HEK293T (cell line): ENCODE measurements around the gene PEX6.

Source experiments
- CTCF ChIA-PET: fragments of 350-600 bp; formaldehyde crosslinking; extraction: SDS; loops from one replicate; lab custom pipeline; 2021; ENCODE audit warnings: antibody characterized with exemption, inconsistent platforms; lab: Yijun Ruan, JAX
- POLR2A ChIA-PET: fragments of 350-600 bp; formaldehyde crosslinking; extraction: SDS; loops from one replicate; lab custom pipeline; 2020; ENCODE audit warnings: antibody characterized with exemption, inconsistent platforms; lab: Yijun Ruan, JAX
- DNase-seq: peaks from one replicate; pipeline ENCODE4 v3.0.0; 2012; ENCODE audit warnings: mixed read lengths; ENCODE audit errors: extremely low spot score
- ARNT ChIP-seq: fragments of 450-650 bp; IDR thresholded peaks from 2 replicates; pipeline ENCODE4 v1.6.1; 2017; ENCODE audit warnings: mild to moderate bottlenecking
- BHLHE40 ChIP-seq: fragments of 450-650 bp; IDR thresholded peaks from 2 replicates; pipeline ENCODE4 v1.6.1; 2016; ENCODE audit warnings: mild to moderate bottlenecking, moderate library complexity, borderline replicate concordance
- CTBP1 ChIP-seq: fragments of 450-650 bp; IDR thresholded peaks from 2 replicates; pipeline ENCODE4 v1.6.1; 2016; ENCODE audit warnings: borderline replicate concordance
- ELF4 ChIP-seq: fragments of 450-650 bp; IDR thresholded peaks from 2 replicates; pipeline ENCODE4 v1.6.1; 2017; ENCODE audit warnings: antibody characterized with exemption
- FOXA1 ChIP-seq: fragments of 450-650 bp; IDR thresholded peaks from 2 replicates; pipeline ENCODE4 v1.6.1; 2016; ENCODE audit warnings: mild to moderate bottlenecking
- FOXK2 ChIP-seq: fragments of 450-650 bp; IDR thresholded peaks from 2 replicates; pipeline ENCODE4 v1.6.1; 2016; ENCODE audit warnings: mild to moderate bottlenecking
- FOXM1 ChIP-seq: fragments of 450-650 bp; IDR thresholded peaks from 2 replicates; pipeline ENCODE4 v1.6.1; 2017; ENCODE audit warnings: mild to moderate bottlenecking, borderline replicate concordance
- HDGF ChIP-seq: fragments of 450-650 bp; IDR thresholded peaks from 2 replicates; pipeline ENCODE4 v1.6.1; 2017; ENCODE audit warnings: antibody characterized with exemption, borderline replicate concordance
- L3MBTL2 ChIP-seq: fragments of 450-650 bp; conservative IDR thresholded peaks from 2 replicates; pipeline ENCODE4 v1.6.1; 2016; ENCODE audit warnings: mild to moderate bottlenecking
- LEF1 ChIP-seq: fragments of 450-650 bp; IDR thresholded peaks from 2 replicates; pipeline ENCODE4 v1.6.1; 2017; ENCODE audit warnings: mild to moderate bottlenecking, borderline replicate concordance
- NFRKB ChIP-seq: fragments of 450-650 bp; IDR thresholded peaks from 2 replicates; pipeline ENCODE4 v1.6.1; 2016; ENCODE audit warnings: mild to moderate bottlenecking, moderate library complexity
- PKNOX1 ChIP-seq: fragments of 450-650 bp; IDR thresholded peaks from 2 replicates; pipeline ENCODE4 v1.6.1; 2016
- SP1 ChIP-seq: fragments of 450-650 bp; IDR thresholded peaks from 2 replicates; pipeline ENCODE4 v1.6.1; 2017
- SUZ12 ChIP-seq: fragments of 450-650 bp; IDR thresholded peaks from 2 replicates; pipeline ENCODE4 v1.6.1; 2016; ENCODE audit warnings: mild to moderate bottlenecking
- TARDBP ChIP-seq: fragments of 450-650 bp; IDR thresholded peaks from 2 replicates; pipeline ENCODE4 v1.6.1; 2016
- ZNF384 ChIP-seq: fragments of 450-650 bp; IDR thresholded peaks from 2 replicates; pipeline ENCODE4 v1.6.1; 2016

PEX6 gene

DNA sequence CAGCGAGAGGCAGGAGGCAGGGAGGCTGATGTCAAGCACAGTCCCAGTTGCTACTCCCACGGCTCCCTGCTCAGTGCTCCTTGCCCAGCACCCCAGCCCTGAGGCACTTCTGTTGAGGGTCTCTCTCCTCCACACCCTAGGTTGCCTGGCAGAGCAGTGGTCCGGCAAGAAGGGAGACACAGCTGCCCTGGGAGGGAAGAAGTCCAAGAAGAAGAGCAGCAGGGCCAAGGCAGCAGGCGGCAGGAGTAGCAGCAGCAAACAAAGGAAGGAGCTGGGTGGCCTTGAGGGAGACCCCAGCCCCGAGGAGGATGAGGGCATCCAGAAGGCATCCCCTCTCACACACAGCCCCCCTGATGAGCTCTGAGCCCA lies 40.6 kb downstream of the PEX6 start:
- CTCF ChIA-PET, result no interaction called here
- TF ChIP-seq ELF4 (no peak), SP1 (no peak), HDGF (no peak), L3MBTL2 (no peak), CTBP1 (no peak), FOXA1 (no peak), FOXK2 (no peak), FOXM1 (no peak), PKNOX1 (no peak), SUZ12 (no peak), NFRKB (no peak), LEF1 (no peak), TARDBP (no peak)
- no peak for DNase-seq
- POLR2A ChIA-PET, result interaction anchor here (0.8 to 3.1 kb wide), 2 partner anchors 9 to 40 kb away, joined by 3 to 31 read pairs; partner anchors contain the start of genes CNPY3 and PEX6

DNA sequence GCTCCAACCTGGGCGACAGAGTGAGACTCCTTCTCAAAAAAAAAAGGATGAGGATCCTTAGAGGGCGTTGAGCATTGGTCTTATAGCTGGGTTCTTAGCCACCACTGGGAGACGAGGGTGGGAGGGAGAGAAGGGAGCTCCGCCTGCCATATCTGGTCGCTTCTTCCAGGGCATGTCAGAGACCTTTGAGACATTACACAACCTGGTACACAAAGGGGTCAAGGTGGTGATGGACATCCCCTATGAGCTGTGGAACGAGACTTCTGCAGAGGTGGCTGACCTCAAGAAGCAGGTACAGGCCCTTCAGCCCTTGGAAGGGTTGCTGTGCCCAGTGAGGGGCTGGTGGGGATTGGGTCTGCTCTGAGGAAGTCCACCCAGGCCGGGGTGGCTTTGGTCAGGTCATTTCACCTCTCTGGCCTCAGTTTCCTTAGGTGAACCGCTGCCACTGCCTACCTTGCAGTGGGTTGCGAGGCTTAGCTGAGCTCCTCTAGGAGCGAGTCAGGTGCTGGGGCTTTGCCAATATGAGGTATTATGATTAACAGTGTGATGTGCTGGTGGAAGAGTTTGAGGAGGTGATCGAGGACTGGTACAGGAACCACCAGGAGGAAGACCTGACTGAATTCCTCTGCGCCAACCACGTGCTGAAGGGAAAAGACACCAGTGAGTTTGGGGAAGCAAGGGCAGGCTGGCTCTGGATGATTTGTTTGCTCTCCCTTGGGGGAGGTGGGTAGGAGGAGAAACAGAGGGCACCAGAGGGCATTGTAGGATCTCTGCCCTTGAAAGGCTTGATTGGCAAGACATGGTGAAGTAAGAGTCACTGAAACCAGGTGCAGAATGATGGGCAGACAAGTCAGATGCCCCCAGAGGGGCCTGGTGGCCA lies 41.2 kb downstream of the PEX6 start:
- TF ChIP-seq HDGF (no peak), NFRKB (no peak)
- DNase-seq, result no peak
- ChIA-PET POLR2A (interaction anchor here (0.9 kb wide), 1 partner anchor 46 kb away, joined by 5 read pairs; no protein-coding TSS in a partner anchor), CTCF (no interaction called here)

DNA sequence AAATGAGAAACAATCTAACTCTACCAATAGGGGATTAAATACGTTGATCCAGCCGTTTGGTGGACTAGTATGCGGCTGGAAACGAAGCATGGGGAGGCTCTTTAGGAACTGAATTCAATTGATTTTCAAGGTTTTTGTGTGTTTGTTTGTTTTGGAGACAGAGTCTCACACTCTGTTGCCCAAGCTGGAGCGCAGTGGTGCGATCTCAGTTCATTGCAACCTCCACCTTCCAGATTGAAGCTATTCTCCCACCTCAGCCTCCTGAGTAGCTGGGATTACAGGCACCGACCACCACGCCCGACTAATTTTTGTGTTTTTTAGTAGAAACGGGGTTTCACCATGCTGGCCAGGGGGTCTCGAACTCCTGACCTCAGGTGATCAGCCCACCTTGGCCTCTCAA lies 42.6 kb downstream of the PEX6 start:
- ChIA-PET POLR2A (no interaction called here), CTCF (no interaction called here)
- no peak for DNase-seq
- TF ChIP-seq LEF1, result no peak
- no peak for TF ChIP-seq ZNF384
- no peak for TF ChIP-seq ARNT
- no peak for TF ChIP-seq PKNOX1
- TF ChIP-seq SP1, result no peak
- no peak for TF ChIP-seq TARDBP
- no peak for TF ChIP-seq FOXA1
- no peak for TF ChIP-seq CTBP1
- TF ChIP-seq FOXK2, result no peak
- no peak for TF ChIP-seq ELF4
- no peak for TF ChIP-seq BHLHE40
- no peak for TF ChIP-seq L3MBTL2
- no peak for TF ChIP-seq FOXM1
- no peak for TF ChIP-seq SUZ12

DNA sequence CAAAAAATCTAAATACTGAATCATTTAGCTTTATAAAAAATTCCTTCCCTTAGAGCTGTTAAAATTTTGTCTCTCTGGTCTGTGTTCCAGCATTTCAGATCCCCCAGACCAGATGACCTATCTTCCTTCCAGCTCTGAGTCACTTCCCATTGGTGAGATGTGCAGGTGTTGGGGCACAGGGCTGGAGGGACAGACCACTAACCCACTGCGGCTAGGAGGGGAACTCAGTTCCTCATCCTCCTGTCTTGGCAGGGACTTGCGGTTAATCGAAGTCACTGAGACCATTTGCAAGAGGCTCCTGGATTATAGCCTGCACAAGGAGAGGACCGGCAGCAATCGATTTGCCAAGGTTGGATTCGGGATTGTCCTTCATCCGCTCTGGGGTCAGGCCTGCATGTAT lies 43.7 kb downstream of the PEX6 start:
- DNase-seq, result no peak
- CTCF ChIA-PET, result no interaction called here
- POLR2A ChIA-PET, result no interaction called here
- TF ChIP-seq FOXM1 (no peak), ZNF384 (no peak), ELF4 (no peak), FOXK2 (no peak), ARNT (no peak), CTBP1 (no peak), FOXA1 (no peak), TARDBP (no peak), LEF1 (no peak), L3MBTL2 (no peak), HDGF (no peak), SUZ12 (no peak), NFRKB (no peak), BHLHE40 (no peak), SP1 (no peak), PKNOX1 (no peak)

GRCh38 chr6:42933205-42933604 lies 45.8 kb downstream of the PEX6 start:
- no peak for TF ChIP-seq FOXM1
- TF ChIP-seq BHLHE40, result no peak
- no peak for TF ChIP-seq LEF1
- no peak for TF ChIP-seq ELF4
- TF ChIP-seq CTBP1, result no peak
- no peak for TF ChIP-seq SUZ12
- TF ChIP-seq PKNOX1, result no peak
- TF ChIP-seq SP1, result no peak
- no peak for TF ChIP-seq ARNT
- no peak for TF ChIP-seq NFRKB
- no peak for TF ChIP-seq FOXK2
- TF ChIP-seq ZNF384, result no peak
- TF ChIP-seq FOXA1, result no peak
- TF ChIP-seq HDGF, result no peak
- TF ChIP-seq TARDBP, result no peak
- no peak for TF ChIP-seq L3MBTL2
- DNase-seq, result no peak
- CTCF ChIA-PET, result no interaction called here
- POLR2A ChIA-PET, result interaction anchor here (1.5 kb wide), 1 partner anchor 51 kb away, joined by 3 read pairs; the partner anchor contains the start of gene PPP2R5D
